A549 treated with Mapracorat at 1 μM for 4 hours (cell line): ENCODE data around the gene DYDC1. TPM values are rescaled to one million over a fixed set of nuclear protein-coding genes. Genes with fewer than 3 reads are reported as not detected.

Experiments
- total RNA-seq: library from RNA; stranded (reverse); fragments of 200-300 nt; extraction: Qiagen RNA extraction; gene quantifications from 5 replicates; pipeline ENCODE4 v1.2.3, GENCODE V29; 2022

DYDC1 gene
- not detected in 5 replicates for total RNA-seq

GRCh38 chr10:80356563-80356988, at the start of gene DYDC1, which contains the start of gene DYDC2:
DYDC1 (minus strand) TSS chr10:80356755; CDS start chr10:80352601, 4,154 bp downstream.
DYDC2 (plus strand) TSS chr10:80356781; CDS start chr10:80362444, 5,663 bp downstream.

GRCh38 chr10:80289451-80290287, 66.9 kb downstream of the DYDC1 start, which contains the start of gene MAT1A:
MAT1A (minus strand) TSS chr10:80289658; CDS start chr10:80289423, 235 bp downstream.

Other genes starting within 250 kb of the DYDC1 start
- 0.24 TPM in 1 of 5 replicates, not detected in the others for gene PLAC9, start 224.0 kb downstream of the DYDC1 start, total RNA-seq
- 164 to 224 TPM (median 207 TPM) in 5 replicates for gene ANXA11, start 151.2 kb downstream of the DYDC1 start, total RNA-seq
- gene MAT1A, start 67.1 kb downstream of the DYDC1 start, total RNA-seq, result 0.05 to 0.28 TPM (median 0.05 TPM) in 3 of 5 replicates, not detected in the others
- gene DYDC2, start within 50 bp of the DYDC1 start, total RNA-seq, result 0.12 TPM in 1 of 5 replicates, not detected in the others
- gene PRXL2A, start 51.8 kb upstream of the DYDC1 start, total RNA-seq, result 39.0 to 46.4 TPM (median 44.3 TPM) in 5 replicates
- 105 to 155 TPM (median 146 TPM) in 5 replicates for gene TSPAN14, start 97.6 kb upstream of the DYDC1 start, total RNA-seq
- gene SH2D4B, start 181.1 kb upstream of the DYDC1 start, total RNA-seq, result 0.05 to 0.09 TPM (median 0.07 TPM) in 3 of 5 replicates, not detected in the others